GM12801 (cell line): Measurements from ENCODE around the gene SLC26A9.

Source experiments
- TF ChIP-seq, protein P1 (sequence below): IDR thresholded peaks from one replicate; pipeline ENCODE4 v1.5.1; 2011; ENCODE audit warnings: control low read depth; ENCODE audit not compliant: insufficient read length; ENCODE audit errors: extremely low read depth

SLC26A9 gene

GRCh38 chr1:205917466-205918238, 25.6 kb downstream of the SLC26A9 start:
- TF ChIP-seq, protein P1, sequence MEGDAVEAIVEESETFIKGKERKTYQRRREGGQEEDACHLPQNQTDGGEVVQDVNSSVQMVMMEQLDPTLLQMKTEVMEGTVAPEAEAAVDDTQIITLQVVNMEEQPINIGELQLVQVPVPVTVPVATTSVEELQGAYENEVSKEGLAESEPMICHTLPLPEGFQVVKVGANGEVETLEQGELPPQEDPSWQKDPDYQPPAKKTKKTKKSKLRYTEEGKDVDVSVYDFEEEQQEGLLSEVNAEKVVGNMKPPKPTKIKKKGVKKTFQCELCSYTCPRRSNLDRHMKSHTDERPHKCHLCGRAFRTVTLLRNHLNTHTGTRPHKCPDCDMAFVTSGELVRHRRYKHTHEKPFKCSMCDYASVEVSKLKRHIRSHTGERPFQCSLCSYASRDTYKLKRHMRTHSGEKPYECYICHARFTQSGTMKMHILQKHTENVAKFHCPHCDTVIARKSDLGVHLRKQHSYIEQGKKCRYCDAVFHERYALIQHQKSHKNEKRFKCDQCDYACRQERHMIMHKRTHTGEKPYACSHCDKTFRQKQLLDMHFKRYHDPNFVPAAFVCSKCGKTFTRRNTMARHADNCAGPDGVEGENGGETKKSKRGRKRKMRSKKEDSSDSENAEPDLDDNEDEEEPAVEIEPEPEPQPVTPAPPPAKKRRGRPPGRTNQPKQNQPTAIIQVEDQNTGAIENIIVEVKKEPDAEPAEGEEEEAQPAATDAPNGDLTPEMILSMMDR, result no peak

GRCh38 chr1:205916541-205916940, 26.7 kb downstream of the SLC26A9 start:
- TF ChIP-seq, protein P1, result no peak

DNA sequence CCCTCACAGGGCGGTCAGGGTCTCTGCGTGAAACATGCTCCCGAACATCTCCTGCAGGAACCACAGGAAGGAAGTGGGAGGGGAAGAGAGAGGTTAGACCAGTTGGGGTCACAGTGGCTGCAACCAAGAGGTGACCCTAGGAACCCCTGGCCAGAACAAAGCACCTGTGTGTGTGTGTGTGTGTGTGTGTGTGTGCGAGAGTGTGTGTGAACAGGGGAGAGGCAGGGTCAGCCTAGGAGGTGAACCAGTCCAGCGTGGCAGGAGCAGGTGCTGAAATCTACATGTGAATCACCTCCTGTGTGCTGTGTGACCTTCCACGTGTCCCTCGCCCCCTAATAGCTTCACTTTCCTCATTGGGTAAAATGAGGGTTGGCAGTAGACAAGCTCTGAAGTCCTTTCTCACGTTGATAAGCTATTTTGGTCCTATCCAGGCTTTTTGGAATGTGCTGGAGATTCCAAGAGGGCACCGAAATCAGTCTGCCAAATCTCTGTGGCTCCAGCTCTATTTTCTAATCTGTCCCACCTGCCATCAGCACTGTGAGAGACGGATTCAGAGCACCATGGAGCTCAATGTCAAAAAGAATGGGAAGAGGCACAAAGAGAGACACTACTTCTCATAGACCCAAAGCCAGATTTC, 27.8 kb downstream of the SLC26A9 start:
- TF ChIP-seq, protein P1, result no peak

- TF ChIP-seq, protein P1, result no peak
Measured at GRCh38 chr1:205914730-205915129, 28.5 kb downstream of the SLC26A9 start.

GRCh38 chr1:205914155-205914507, 29.1 kb downstream of the SLC26A9 start:
- TF ChIP-seq, protein P1, result no peak

DNA sequence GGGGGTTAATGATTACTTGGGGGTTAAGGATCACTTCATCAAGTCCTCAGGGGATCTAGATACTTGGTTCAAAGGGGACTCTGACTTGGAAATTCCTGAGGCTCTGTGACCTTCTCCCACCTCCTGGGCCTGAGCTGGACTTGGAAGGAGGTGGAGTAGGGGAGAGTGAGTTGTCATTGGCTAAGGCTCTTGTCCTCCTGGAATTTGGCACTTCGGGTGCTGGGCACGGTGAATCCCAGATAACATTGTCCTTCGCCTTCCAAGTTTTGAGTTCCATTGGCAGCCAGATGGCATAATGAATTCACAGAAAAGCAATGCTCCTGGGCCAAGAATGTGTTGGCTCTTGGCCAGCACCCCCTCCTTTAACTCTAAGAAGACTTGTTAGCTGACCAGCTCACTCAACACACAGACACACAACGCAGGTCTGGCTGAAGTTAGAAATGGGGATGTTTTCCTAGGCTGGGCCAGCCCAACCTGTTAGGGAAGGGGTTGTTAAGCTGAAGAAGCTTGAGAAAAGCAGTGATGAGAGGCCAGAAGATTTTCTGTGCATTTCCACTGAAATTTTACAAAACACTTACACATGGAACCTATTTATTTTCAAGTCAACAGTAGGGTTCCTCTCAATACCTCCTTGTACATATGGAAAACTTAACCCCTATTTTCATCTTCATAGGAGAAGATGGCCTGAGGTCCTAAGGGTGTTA, 29.7 kb downstream of the SLC26A9 start:
- TF ChIP-seq, protein P1, result no peak

- TF ChIP-seq, protein P1, result no peak
Measured at GRCh38 chr1:205907794-205908193, 35.5 kb downstream of the SLC26A9 start.
